Hepatocyte (in vitro differentiated cells): ENCODE measurements around the gene ING3. TPM values are rescaled to one million over a fixed set of nuclear protein-coding genes. Genes with fewer than 3 reads are reported as not detected.

ENCODE experiments used
- DNase-seq: peaks from one replicate; pipeline ENCODE4 v3.0.0-alpha.2; 2016; ENCODE audit warnings: low spot score
- H2AFZ ChIP-seq: fragments of 200-600 bp; sonication (generic); 2 replicates; pipeline ENCODE4 v1.6.0; 2016; ENCODE audit warnings: antibody characterized with exemption, mild to moderate bottlenecking
- H3K27ac ChIP-seq: fragments of 200-600 bp; sonication (generic); 2 replicates; pipeline ENCODE4 v1.5.1; 2016; ENCODE audit warnings: mild to moderate bottlenecking
- H3K27me3 ChIP-seq: fragments of 200-600 bp; sonication (generic); 2 replicates; pipeline ENCODE4 v1.6.1; 2016
- H3K36me3 ChIP-seq: fragments of 200-600 bp; sonication (generic); replicated peaks from 2 replicates; pipeline ENCODE4 v1.5.1; 2016; ENCODE audit warnings: low read depth; ENCODE audit not compliant: insufficient read depth
- H3K4me1 ChIP-seq: fragments of 200-600 bp; sonication (generic); 2 replicates; pipeline ENCODE4 v1.5.1; 2016; ENCODE audit warnings: mild to moderate bottlenecking, moderate library complexity; ENCODE audit not compliant: insufficient read depth
- H3K4me2 ChIP-seq: fragments of 200-600 bp; sonication (generic); 2 replicates; pipeline ENCODE4 v1.6.0; 2016
- H3K4me3 ChIP-seq: fragments of 200-600 bp; sonication (generic); 2 replicates; pipeline ENCODE4 v1.5.1; 2016; ENCODE audit warnings: mild to moderate bottlenecking
- H3K79me2 ChIP-seq: fragments of 200-600 bp; sonication (generic); 2 replicates; pipeline ENCODE4 v1.6.0; 2017; ENCODE audit warnings: mild to moderate bottlenecking
- H3K9me2 ChIP-seq: fragments of 200-600 bp; sonication (generic); replicated peaks from 2 replicates; pipeline ENCODE4 v1.6.0; 2017; ENCODE audit warnings: mild to moderate bottlenecking; ENCODE audit not compliant: insufficient read depth
- H3K9me3 ChIP-seq: fragments of 200-600 bp; sonication (generic); 2 replicates; pipeline ENCODE4 v1.5.1; 2016; ENCODE audit warnings: low read depth, mild to moderate bottlenecking
- H4K20me1 ChIP-seq: fragments of 200-600 bp; sonication (generic); 2 replicates; pipeline ENCODE4 v1.6.0; 2016; ENCODE audit warnings: mild to moderate bottlenecking; ENCODE audit not compliant: insufficient read depth, poor library complexity, severe bottlenecking
- EZH2 ChIP-seq: fragments of 200-600 bp; sonication (generic); IDR thresholded peaks from 2 replicates; pipeline ENCODE4 v1.6.1; 2016; ENCODE audit warnings: antibody characterized with exemption, mild to moderate bottlenecking, borderline replicate concordance
- EZH2phosphoT487 ChIP-seq: fragments of 200-600 bp; sonication (generic); IDR thresholded peaks from one replicate; pipeline ENCODE4 v1.6.1; 2018; ENCODE audit warnings: antibody characterized with exemption, mild to moderate bottlenecking, low read depth, moderate library complexity; ENCODE audit not compliant: unreplicated experiment, severe bottlenecking
- WGBS: methylation state at CpG from one replicate; pipeline ENCODE4 v1.1.6; 2016; ENCODE audit warnings: low lambda C conversion rate; ENCODE audit errors: missing lambda C conversion rate; 5-methylcytosine and 5-hydroxymethylcytosine counted together
- polyA plus RNA-seq: library from polyadenylated mRNA; unstranded; fragments of >200 nt; fragmentation: Nextera tagmentation; extraction: Ambion mirVana; gene quantifications from 2 replicates; pipeline ENCODE4 v1.2.1, GENCODE V29; 2016
- total RNA-seq: library from RNA; depleted of rRNA; stranded (reverse); fragments of >200 nt; gene quantifications from 2 replicates; pipeline ENCODE4 v1.2.3, GENCODE V29; 2014
- TF ChIP-seq, protein P1 (sequence below): fragments of 200-600 bp; sonication (generic); IDR thresholded peaks from 2 replicates; pipeline ENCODE4 v1.5.1; 2016; ENCODE audit warnings: antibody characterized with exemption, mild to moderate bottlenecking; ENCODE audit not compliant: poor library complexity

ING3 gene
- total and polyA plus RNA-seq, 2 experiments from 2014 or later = 14.1 to 29.6 TPM

GRCh38 chr7:120986650-120987049 is 36.1 kb downstream of the ING3 start:
- Histone ChIP-seq H3K4me2 (no peak overlapping the region), H3K27ac (no peak overlapping the region), H2AFZ (no peak overlapping the region), H3K27me3 (no peaks in the 10 kb centered on the region), H3K9me2 (no peaks in the 10 kb centered on the region), H3K4me1 (no peaks in the 10 kb centered on the region), H3K79me2 (peaks cover 15% of the 10 kb centered on the region), H3K36me3 (no peaks in the 10 kb centered on the region), H3K9me3 (no peaks in the 10 kb centered on the region), H3K4me3 (no peak overlapping the region), H4K20me1 (no peaks in the 10 kb centered on the region)
- no peak for DNase-seq
- 55% methylated on average over 2 of the region's 2 CpGs for WGBS
- TF ChIP-seq, protein P1, sequence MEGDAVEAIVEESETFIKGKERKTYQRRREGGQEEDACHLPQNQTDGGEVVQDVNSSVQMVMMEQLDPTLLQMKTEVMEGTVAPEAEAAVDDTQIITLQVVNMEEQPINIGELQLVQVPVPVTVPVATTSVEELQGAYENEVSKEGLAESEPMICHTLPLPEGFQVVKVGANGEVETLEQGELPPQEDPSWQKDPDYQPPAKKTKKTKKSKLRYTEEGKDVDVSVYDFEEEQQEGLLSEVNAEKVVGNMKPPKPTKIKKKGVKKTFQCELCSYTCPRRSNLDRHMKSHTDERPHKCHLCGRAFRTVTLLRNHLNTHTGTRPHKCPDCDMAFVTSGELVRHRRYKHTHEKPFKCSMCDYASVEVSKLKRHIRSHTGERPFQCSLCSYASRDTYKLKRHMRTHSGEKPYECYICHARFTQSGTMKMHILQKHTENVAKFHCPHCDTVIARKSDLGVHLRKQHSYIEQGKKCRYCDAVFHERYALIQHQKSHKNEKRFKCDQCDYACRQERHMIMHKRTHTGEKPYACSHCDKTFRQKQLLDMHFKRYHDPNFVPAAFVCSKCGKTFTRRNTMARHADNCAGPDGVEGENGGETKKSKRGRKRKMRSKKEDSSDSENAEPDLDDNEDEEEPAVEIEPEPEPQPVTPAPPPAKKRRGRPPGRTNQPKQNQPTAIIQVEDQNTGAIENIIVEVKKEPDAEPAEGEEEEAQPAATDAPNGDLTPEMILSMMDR = no peak
- TF ChIP-seq EZH2phosphoT487 (no peak), EZH2 (no peak)

DNA sequence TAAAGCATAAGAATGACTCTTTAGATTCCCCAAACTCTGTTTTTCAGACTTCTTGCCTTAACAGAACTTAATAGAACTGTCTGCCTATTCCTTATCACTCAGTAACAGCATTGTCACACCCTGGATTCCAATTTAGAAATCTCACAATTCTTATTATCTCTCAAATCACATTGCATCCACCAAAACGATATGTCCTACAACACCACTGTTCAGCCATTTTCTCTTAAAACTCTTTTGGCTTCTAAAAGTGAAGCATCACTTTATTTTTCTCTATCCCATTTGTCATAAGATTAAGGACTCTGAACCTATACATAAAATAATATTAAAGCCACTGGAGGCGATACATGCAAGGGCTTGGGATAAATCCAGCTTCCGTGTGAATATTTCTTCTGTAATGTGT is 36.7 kb downstream of the ING3 start:
- H4K20me1 ChIP-seq = no peaks in the 10 kb centered on the region
- WGBS = 3% methylated on average over 3 of the region's 3 CpGs
- H2AFZ ChIP-seq = no peak overlapping the region
- H3K9me2 ChIP-seq = no peaks in the 10 kb centered on the region
- no peaks in the 10 kb centered on the region for H3K9me3 ChIP-seq
- peak overlapping the region; percentile 35 for H3K27ac ChIP-seq
- DNase-seq = no peak
- H3K79me2 ChIP-seq = peaks cover 21% of the 10 kb centered on the region
- TF ChIP-seq EZH2phosphoT487 (no peak), EZH2 (no peak)
- TF ChIP-seq, protein P1 = no peak
- H3K36me3 ChIP-seq = no peaks in the 10 kb centered on the region
- H3K4me1 ChIP-seq = no peaks in the 10 kb centered on the region
- H3K4me2 ChIP-seq = peak overlapping the region; percentile 86
- no peak overlapping the region for H3K4me3 ChIP-seq
- H3K27me3 ChIP-seq = no peaks in the 10 kb centered on the region

- Histone ChIP-seq H3K79me2 (peaks cover 21% of the 10 kb centered on the region), H2AFZ (peak overlapping the region; percentile 43), H4K20me1 (no peaks in the 10 kb centered on the region), H3K27ac (peak overlapping the region; percentile 89), H3K9me3 (no peaks in the 10 kb centered on the region), H3K27me3 (no peaks in the 10 kb centered on the region), H3K36me3 (no peaks in the 10 kb centered on the region), H3K4me2 (peak overlapping the region; percentile 86), H3K9me2 (no peaks in the 10 kb centered on the region), H3K4me3 (peak overlapping the region; percentile 29), H3K4me1 (no peaks in the 10 kb centered on the region)
- peak; percentile 95 for DNase-seq
- TF ChIP-seq, protein P1 = peak; percentile 97
- no peak for TF ChIP-seq EZH2
- 12% methylated on average over 12 of the region's 12 CpGs for WGBS
Measured at GRCh38 chr7:120987683-120988590, 37.4 kb downstream of the ING3 start.
